ENCODE results near the gene FGFR2. TPM values are rescaled to one million over a fixed set of nuclear protein-coding genes. Genes with fewer than 3 reads are reported as not detected.

Gene FGFR2
- total and polyA plus RNA-seq, 2 donors (not counting 3 experiments of a cell fraction or from before 2014, with no cell fraction given): 0.06 TPM; not detected in 1

DNA sequence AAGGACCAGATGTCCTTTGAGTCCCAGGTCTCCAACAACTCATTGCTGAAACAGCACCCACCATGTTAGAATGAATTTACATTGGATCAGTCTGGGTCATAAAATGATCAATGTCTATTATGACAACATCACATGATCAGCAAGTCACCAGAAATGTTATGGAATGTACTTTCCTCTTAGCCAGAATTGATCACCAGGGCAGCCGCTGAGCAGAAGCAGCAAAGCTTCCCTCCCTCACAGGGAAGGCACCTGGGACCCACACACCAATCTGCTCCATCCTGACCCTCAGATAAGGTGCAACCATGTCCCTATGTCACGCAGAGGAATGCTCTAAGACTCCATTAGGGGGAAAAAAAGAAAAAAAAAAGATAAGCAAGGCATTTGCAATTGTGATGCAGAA is 30.0 kb downstream of the FGFR2 start:
- Histone ChIP-seq H3K36me3 (ENCODE audit: control insufficient read depth in 2 of 2, extremely low read depth in 1 of 2, insufficient read depth in 2 of 2, low read length in 2 of 2) (no peaks in the 10 kb centered on the region), H3K4me2 (ENCODE audit: insufficient read depth, low read length) (no peak overlapping the region), H3K27me3 (ENCODE audit: control insufficient read depth in 2 of 2, insufficient read depth in 2 of 2, low read length in 2 of 2) (no peaks in the 10 kb centered on the region), H3K9me1 (replicated peaks; ENCODE audit: control insufficient read depth, extremely low read depth, insufficient read depth, low read length) (no peaks in the 10 kb centered on the region), H3K4me1 (ENCODE audit: control insufficient read depth, extremely low read depth, insufficient read depth, low read length) (peaks cover 8% of the 10 kb centered on the region), H3K4me3 (replicated peaks in 1 of 3; ENCODE audit: insufficient read depth in 1 of 3, low read depth in 1 of 3, low read length in 3 of 3) (no peak overlapping the region), H4K20me1 (replicated peaks; ENCODE audit: control insufficient read depth, extremely low read depth, insufficient read depth, low read length) (no peaks in the 10 kb centered on the region), H3K79me2 (ENCODE audit: control insufficient read depth, insufficient read depth, low read length) (no peaks in the 10 kb centered on the region), H3K9me3 (replicated peaks; ENCODE audit: control insufficient read depth, insufficient read depth, low read length) (peaks cover 1% of the 10 kb centered on the region), H3K27ac (ENCODE audit: insufficient read depth, low read depth, low read length) (no peak overlapping the region), H2AFZ (ENCODE audit: low read depth, low read length) (no peak overlapping the region), H3K9ac (replicated peaks; ENCODE audit: extremely low read depth, insufficient read depth, low read length) (no peak overlapping the region)
- DNase-seq (ENCODE audit: low read depth, low spot score) (no peak), FAIRE-seq (no peak)
- intact Hi-C loops (cut with micrococcal nuclease) (no loop called here), dilution Hi-C loops (cut with MboI; ENCODE audit: extremely low pct_ligation_motif_present, low sequenced_read_pairs) (no loop called here)
- CTCF ChIA-PET: no interaction called here
- TF ChIP-seq POLR2AphosphoS5 (IDR thresholded peaks at IDR 0.05; ENCODE audit: insufficient read depth, low read depth, low read length) (no peak), POLR2A (IDR thresholded peaks at IDR 0.05; ENCODE audit: low read depth, low read length) (no peak), GATA2 (IDR thresholded peaks at IDR 0.05; ENCODE audit: insufficient read depth, insufficient read length, low read depth, low read length) (no peak), JUN (IDR thresholded peaks at IDR 0.05; ENCODE audit: borderline replicate concordance, insufficient read depth, insufficient read length, low read depth) (no peak)
- TF ChIP-seq, protein P1, sequence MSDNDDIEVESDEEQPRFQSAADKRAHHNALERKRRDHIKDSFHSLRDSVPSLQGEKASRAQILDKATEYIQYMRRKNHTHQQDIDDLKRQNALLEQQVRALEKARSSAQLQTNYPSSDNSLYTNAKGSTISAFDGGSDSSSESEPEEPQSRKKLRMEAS (IDR thresholded peaks at IDR 0.05; ENCODE audit: insufficient read depth, insufficient read length): no peak
- POLR2A ChIA-PET: no interaction called here
- no TSS peak for BruUV-seq (replicated peaks)

DNA sequence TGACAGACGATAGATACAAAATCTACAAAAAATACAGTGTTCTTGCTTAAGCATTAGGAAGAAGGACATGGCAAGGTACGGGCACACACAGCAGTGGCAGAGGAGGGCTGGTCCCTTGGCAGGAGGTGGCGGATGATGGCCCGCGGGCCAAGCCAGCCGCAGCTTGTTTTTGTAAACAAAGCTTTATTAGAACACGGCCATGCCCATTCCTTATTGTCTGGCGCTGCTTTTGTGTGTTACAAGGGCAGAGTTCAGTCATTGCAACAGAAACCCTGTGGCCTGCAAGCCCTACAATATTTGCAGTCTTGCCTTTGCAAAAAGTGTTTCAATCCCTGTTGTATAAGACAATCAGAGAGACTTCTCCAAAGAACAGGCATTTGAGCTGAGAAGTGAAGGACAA is 30.7 kb downstream of the FGFR2 start:
- Histone ChIP-seq H3K79me2 (ENCODE audit: control insufficient read depth, insufficient read depth, low read length) (no peaks in the 10 kb centered on the region), H3K9me1 (replicated peaks; ENCODE audit: control insufficient read depth, extremely low read depth, insufficient read depth, low read length) (no peaks in the 10 kb centered on the region), H3K4me3 (replicated peaks in 1 of 3; ENCODE audit: insufficient read depth in 1 of 3, low read depth in 1 of 3, low read length in 3 of 3) (no peak overlapping the region), H3K4me2 (ENCODE audit: insufficient read depth, low read length) (no peak overlapping the region), H3K9me3 (replicated peaks; ENCODE audit: control insufficient read depth, insufficient read depth, low read length) (peaks cover 1% of the 10 kb centered on the region), H3K36me3 (ENCODE audit: control insufficient read depth in 2 of 2, extremely low read depth in 1 of 2, insufficient read depth in 2 of 2, low read length in 2 of 2) (no peaks in the 10 kb centered on the region), H4K20me1 (replicated peaks; ENCODE audit: control insufficient read depth, extremely low read depth, insufficient read depth, low read length) (no peaks in the 10 kb centered on the region), H3K27ac (ENCODE audit: insufficient read depth, low read depth, low read length) (no peak overlapping the region), H3K4me1 (ENCODE audit: control insufficient read depth, extremely low read depth, insufficient read depth, low read length) (peaks cover 8% of the 10 kb centered on the region), H2AFZ (ENCODE audit: low read depth, low read length) (no peak overlapping the region), H3K9ac (replicated peaks; ENCODE audit: extremely low read depth, insufficient read depth, low read length) (no peak overlapping the region), H3K27me3 (ENCODE audit: control insufficient read depth in 2 of 2, insufficient read depth in 2 of 2, low read length in 2 of 2) (no peaks in the 10 kb centered on the region)
- POLR2A ChIA-PET: no interaction called here
- DNase-seq (ENCODE audit: low read depth, low spot score): no peak
- BruUV-seq (replicated peaks): no TSS peak
- dilution Hi-C loops (cut with MboI; ENCODE audit: extremely low pct_ligation_motif_present, low sequenced_read_pairs) (no loop called here), intact Hi-C loops (cut with micrococcal nuclease) (no loop called here)
- no peak for FAIRE-seq
- CTCF ChIA-PET: no interaction called here
- TF ChIP-seq GATA2 (IDR thresholded peaks at IDR 0.05; ENCODE audit: insufficient read depth, insufficient read length, low read depth, low read length) (no peak), JUN (IDR thresholded peaks at IDR 0.05; ENCODE audit: borderline replicate concordance, insufficient read depth, insufficient read length, low read depth) (no peak), MYC (IDR thresholded peaks at IDR 0.05; ENCODE audit: low read depth, low read length) (no peak), POLR2A (IDR thresholded peaks at IDR 0.05; ENCODE audit: low read depth, low read length) (no peak), EZH2 (IDR thresholded peaks at IDR 0.05; ENCODE audit: borderline replicate concordance, low read depth, low read length, severe bottlenecking) (no peak), POLR2AphosphoS5 (IDR thresholded peaks at IDR 0.05; ENCODE audit: insufficient read depth, low read depth, low read length) (no peak), FOS (IDR thresholded peaks at IDR 0.05; ENCODE audit: borderline replicate concordance, insufficient read depth, low read length) (no peak)
- TF ChIP-seq, protein P1 (IDR thresholded peaks at IDR 0.05; ENCODE audit: insufficient read depth, insufficient read length): no peak
- TF ChIP-seq, protein P2, sequence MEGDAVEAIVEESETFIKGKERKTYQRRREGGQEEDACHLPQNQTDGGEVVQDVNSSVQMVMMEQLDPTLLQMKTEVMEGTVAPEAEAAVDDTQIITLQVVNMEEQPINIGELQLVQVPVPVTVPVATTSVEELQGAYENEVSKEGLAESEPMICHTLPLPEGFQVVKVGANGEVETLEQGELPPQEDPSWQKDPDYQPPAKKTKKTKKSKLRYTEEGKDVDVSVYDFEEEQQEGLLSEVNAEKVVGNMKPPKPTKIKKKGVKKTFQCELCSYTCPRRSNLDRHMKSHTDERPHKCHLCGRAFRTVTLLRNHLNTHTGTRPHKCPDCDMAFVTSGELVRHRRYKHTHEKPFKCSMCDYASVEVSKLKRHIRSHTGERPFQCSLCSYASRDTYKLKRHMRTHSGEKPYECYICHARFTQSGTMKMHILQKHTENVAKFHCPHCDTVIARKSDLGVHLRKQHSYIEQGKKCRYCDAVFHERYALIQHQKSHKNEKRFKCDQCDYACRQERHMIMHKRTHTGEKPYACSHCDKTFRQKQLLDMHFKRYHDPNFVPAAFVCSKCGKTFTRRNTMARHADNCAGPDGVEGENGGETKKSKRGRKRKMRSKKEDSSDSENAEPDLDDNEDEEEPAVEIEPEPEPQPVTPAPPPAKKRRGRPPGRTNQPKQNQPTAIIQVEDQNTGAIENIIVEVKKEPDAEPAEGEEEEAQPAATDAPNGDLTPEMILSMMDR (IDR thresholded peaks at IDR 0.05; ENCODE audit: extremely low read depth in 1 of 2, insufficient read depth in 1 of 2, low read depth in 1 of 2, low read length in 2 of 2): no peak
